ENCODE measurements around the gene SPTBN1. TPM values are rescaled to one million over a fixed set of nuclear protein-coding genes. Genes with fewer than 3 reads are reported as not detected.

Gene SPTBN1
- total RNA-seq, 1 donor from 2014 or later, result 214 TPM

DNA sequence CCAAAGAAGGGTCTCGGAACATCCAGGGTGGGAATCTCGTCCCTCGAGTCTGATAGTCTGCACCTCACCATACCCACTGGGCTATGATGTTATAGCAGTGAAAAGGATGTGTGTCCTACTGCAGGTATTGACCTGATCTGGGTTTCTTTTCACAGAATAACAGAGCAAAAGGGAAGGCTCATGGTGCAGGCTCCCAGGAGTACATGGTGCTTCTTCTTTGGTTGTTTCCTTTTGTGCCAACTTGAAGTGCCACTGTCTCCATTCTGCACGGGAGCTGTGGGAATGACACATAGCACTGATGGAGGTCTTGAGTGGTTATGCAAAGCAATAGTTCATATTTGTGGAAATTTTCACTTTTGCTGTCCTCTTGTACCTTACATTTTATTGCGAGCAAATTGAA lies 195.2 kb downstream of the SPTBN1 start:
- Mint-ChIP-seq H3K36me3 (peaks cover 61% of the 10 kb centered on the region), H3K27me3 (no peaks in the 10 kb centered on the region)

GRCh38 chr2:54652540-54652939 lies 196.4 kb downstream of the SPTBN1 start:
- Mint-ChIP-seq H3K4me3 (no peak overlapping the region), H3K27me3 (no peaks in the 10 kb centered on the region), H3K36me3 (peaks cover 60% of the 10 kb centered on the region), H3K4me1 (ENCODE audit: unreplicated experiment) (no peaks in the 10 kb centered on the region), H3K27ac (no peak overlapping the region), H3K9me3 (no peaks in the 10 kb centered on the region)
- TF ChIP-seq, protein P1, sequence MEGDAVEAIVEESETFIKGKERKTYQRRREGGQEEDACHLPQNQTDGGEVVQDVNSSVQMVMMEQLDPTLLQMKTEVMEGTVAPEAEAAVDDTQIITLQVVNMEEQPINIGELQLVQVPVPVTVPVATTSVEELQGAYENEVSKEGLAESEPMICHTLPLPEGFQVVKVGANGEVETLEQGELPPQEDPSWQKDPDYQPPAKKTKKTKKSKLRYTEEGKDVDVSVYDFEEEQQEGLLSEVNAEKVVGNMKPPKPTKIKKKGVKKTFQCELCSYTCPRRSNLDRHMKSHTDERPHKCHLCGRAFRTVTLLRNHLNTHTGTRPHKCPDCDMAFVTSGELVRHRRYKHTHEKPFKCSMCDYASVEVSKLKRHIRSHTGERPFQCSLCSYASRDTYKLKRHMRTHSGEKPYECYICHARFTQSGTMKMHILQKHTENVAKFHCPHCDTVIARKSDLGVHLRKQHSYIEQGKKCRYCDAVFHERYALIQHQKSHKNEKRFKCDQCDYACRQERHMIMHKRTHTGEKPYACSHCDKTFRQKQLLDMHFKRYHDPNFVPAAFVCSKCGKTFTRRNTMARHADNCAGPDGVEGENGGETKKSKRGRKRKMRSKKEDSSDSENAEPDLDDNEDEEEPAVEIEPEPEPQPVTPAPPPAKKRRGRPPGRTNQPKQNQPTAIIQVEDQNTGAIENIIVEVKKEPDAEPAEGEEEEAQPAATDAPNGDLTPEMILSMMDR (conservative IDR thresholded peaks at IDR 0.05), result no peak
- DNase-seq (ENCODE audit: extremely low spot score, unreplicated experiment), result no peak

More for the DNA sequence above, 195.2 kb downstream of the SPTBN1 start:
- Mint-ChIP-seq H3K4me3 (no peak overlapping the region), H3K9me3 (no peaks in the 10 kb centered on the region), H3K4me1 (ENCODE audit: unreplicated experiment) (no peaks in the 10 kb centered on the region), H3K27ac (no peak overlapping the region)
- DNase-seq (ENCODE audit: extremely low spot score, unreplicated experiment), result no peak
- TF ChIP-seq, protein P1 (conservative IDR thresholded peaks at IDR 0.05), result no peak

DNA sequence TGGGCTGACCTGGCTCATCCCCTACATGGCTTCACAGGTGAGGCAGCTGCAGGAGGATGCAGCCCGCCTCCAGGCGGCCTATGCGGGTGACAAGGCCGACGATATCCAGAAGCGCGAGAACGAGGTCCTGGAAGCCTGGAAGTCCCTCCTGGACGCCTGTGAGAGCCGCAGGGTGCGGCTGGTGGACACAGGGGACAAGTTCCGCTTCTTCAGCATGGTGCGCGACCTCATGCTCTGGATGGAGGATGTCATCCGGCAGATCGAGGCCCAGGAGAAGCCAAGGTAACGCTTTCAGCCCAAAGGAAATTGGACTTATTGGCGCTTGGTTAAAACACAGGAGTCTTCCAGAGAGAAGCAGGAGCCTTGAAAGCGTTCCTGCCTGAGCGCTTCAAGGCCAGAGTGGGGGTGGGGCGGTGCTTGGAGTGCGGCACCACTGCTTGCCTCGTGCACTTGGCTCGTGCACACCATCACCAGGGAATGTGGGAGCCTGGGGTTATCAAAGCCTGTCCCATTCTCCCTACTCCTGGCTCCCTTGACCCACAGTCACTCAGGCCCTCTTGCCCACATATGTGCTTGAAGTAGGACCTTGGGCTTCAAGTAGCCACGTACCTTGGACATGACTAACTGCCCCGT lies 197.6 kb downstream of the SPTBN1 start:
- Mint-ChIP-seq H3K27ac (no peak overlapping the region), H3K36me3 (peaks cover 56% of the 10 kb centered on the region)

GRCh38 chr2:54655046-54655809 lies 199.1 kb downstream of the SPTBN1 start:
- Mint-ChIP-seq H3K4me3 (no peak overlapping the region), H3K4me1 (ENCODE audit: unreplicated experiment) (no peaks in the 10 kb centered on the region), H3K9me3 (no peaks in the 10 kb centered on the region), H3K36me3 (peaks cover 48% of the 10 kb centered on the region), H3K27ac (no peak overlapping the region), H3K27me3 (no peaks in the 10 kb centered on the region)
- no peak for DNase-seq (ENCODE audit: extremely low spot score, unreplicated experiment)
- TF ChIP-seq, protein P1 (conservative IDR thresholded peaks at IDR 0.05), result no peak

More for the DNA sequence above, 197.6 kb downstream of the SPTBN1 start:
- no peaks in the 10 kb centered on the region for H3K27me3 Mint-ChIP-seq
- TF ChIP-seq, protein P1 (conservative IDR thresholded peaks at IDR 0.05), result no peak
- DNase-seq (ENCODE audit: extremely low spot score, unreplicated experiment), result no peak
- H3K4me3 Mint-ChIP-seq, result no peak overlapping the region
- H3K9me3 Mint-ChIP-seq, result no peaks in the 10 kb centered on the region
- H3K4me1 Mint-ChIP-seq (ENCODE audit: unreplicated experiment), result no peaks in the 10 kb centered on the region

DNA sequence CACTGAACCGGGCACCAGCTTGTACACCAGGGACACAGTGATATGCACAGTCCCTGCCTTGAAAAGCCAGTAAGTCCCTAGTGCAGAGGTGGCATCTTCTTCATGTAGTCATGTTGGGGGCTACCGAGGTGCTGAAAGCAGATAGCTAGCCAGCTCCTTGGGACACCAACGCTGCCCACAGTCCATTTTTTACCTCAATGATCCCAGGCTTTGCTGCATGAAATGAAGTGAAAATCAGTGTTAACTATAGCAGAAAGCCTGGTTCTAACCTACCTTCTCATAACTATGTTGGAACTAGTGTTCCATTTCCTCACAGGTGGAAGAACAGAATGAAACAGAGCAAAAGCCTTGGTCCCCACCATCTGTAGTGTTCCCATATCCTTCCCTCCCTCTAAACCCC lies 200.7 kb downstream of the SPTBN1 start:
- H3K27me3 Mint-ChIP-seq, result no peaks in the 10 kb centered on the region
- H3K4me3 Mint-ChIP-seq, result no peak overlapping the region
- DNase-seq (ENCODE audit: extremely low spot score, unreplicated experiment), result no peak
- H3K36me3 Mint-ChIP-seq, result peaks cover 52% of the 10 kb centered on the region
- H3K4me1 Mint-ChIP-seq (ENCODE audit: unreplicated experiment), result no peaks in the 10 kb centered on the region
- H3K27ac Mint-ChIP-seq, result no peak overlapping the region
- TF ChIP-seq, protein P1 (conservative IDR thresholded peaks at IDR 0.05), result no peak
- H3K9me3 Mint-ChIP-seq, result no peaks in the 10 kb centered on the region

Measured in type B pancreatic cell (in vitro differentiated cells).